SKM-1 treated with dmso at 0.1 percent for 144 hours (cell line): Measurements from ENCODE around the gene KDM6B.
A peak's percentile ranks its signal among the peaks of the same experiment; 100 is the strongest.

Source experiments
- DNase-seq: peaks from one replicate; lab custom pipeline; 2025; ENCODE audit not compliant: unreplicated experiment; lab: John Stamatoyannopoulos, UW

KDM6B gene

GRCh38 chr17:7867881-7868329, 33.9 kb downstream of the KDM6B start:
- DNase-seq, result peak; percentile 46

- DNase-seq, result no peak
Measured at GRCh38 chr17:7873051-7873450, 39.0 kb downstream of the KDM6B start.

DNA sequence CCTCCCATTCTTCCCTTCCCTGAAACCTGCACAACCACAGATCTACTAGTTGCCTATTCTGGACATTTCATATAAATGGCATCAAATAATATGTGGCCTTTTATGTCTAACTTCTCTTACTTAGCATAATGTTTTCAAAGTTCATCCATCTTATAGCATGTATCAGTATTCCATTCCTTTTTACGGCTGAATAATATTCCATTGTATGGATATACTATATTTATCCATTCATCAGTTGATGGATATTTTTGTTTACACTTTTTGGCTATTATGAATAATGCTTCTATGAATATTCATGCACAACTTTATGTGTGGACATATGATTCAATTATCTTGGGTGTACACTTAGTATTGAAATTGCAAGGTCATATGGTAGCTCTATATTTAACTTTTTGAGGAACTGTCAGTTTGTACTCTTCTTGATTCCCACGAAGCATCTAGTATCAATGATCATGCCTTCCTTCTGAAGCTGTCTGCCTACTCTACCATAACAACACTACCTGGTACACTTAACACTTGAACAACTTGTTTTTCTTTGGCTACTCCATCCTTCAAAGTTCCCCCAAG, 41.9 kb downstream of the KDM6B start:
- DNase-seq, result no peak

- DNase-seq, result no peak
Measured at GRCh38 chr17:7878234-7878633, 44.2 kb downstream of the KDM6B start.

DNA sequence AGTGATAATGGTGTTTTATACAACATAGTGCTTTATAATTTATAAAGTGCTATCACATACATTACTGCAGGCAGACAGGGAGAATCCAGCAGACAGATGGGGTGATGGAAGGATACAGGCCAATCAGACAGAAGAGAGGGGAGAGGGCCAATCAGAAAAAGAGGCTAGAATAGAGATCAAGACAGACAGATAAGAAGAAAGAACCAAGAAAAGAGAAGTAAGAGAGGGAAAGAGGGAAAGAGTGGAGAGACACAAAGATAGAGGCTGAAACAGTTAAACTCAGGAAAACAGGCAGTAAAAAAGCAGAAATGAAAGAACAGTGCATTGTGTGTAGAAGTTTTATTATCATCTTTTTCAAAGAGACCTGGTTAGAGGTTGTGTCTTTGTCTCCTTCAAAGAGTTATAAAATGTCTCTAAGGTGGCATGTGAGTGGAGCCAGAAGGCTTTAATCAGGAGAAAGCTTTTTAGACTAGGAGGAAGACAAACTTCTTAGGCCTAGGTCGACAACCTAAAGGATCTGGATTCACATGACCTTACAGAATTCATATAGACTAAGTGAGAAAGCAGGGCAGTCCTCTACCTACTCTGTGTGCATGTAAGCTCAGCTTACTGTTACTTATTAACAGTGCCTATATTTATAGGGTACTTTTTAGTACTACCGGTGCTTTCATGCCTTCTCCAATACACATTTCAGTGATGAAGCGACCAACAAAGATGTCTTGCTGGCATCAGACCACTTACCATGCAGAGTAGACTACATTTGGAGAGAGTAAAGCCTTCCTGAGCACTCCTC, 46.3 kb downstream of the KDM6B start:
- DNase-seq, result no peak

- no peak for DNase-seq
Measured at GRCh38 chr17:7881276-7882054, 47.4 kb downstream of the KDM6B start.

- no peak for DNase-seq
Measured at GRCh38 chr17:7882068-7882467, 48.1 kb downstream of the KDM6B start.

GRCh38 chr17:7882629-7883028, 48.6 kb downstream of the KDM6B start:
- DNase-seq, result no peak
